Right lobe of liver (tissue), 6 donors: Measurements from ENCODE around the gene MS4A7. TPM values are rescaled to one million over a fixed set of nuclear protein-coding genes. Genes with fewer than 3 reads are reported as not detected.
A peak's percentile ranks its signal among the peaks of the same experiment; 100 is the strongest.

Source experiments
- ATAC-seq, 4 donors: fragments of 200-7000 bp; cut with Tn5 transposase; one replicate each; pipeline ENCODE4 v1.9.1; 2020; ENCODE audit warnings: mild to moderate bottlenecking in 4 of 4, moderate library complexity in 4 of 4
- DNase-seq, 3 donors: peaks; one replicate each; pipeline ENCODE4 v3.0.0-alpha.2; 2020
- H3K27ac ChIP-seq, 3 donors: fragments of 200-600 bp; one replicate each; pipeline ENCODE4 v1.8.0; 2022
- H3K27me3 ChIP-seq, 2 donors: fragments of 200-600 bp; one replicate each; pipeline ENCODE4 v1.8.0; 2022
- H3K36me3 ChIP-seq, 4 donors: fragments of 200-600 bp; sonication (generic) in 1 of 4; one replicate each; pipeline versions ENCODE4 v1.5.1 to v1.8.0; 2017 to 2022; ENCODE audit warnings: control low read depth in 1 of 4
- H3K4me1 ChIP-seq, 4 donors: fragments of 200-600 bp; sonication (generic) in 1 of 4; one replicate each; pipeline versions ENCODE4 v1.5.1 to v1.8.0; 2017 to 2022; ENCODE audit warnings: control low read depth in 1 of 4
- H3K4me3 ChIP-seq, 3 donors: fragments of 200-600 bp; one replicate each; pipeline ENCODE4 v1.8.0; 2022
- H3K9me3 ChIP-seq, 4 donors: fragments of 200-600 bp; sonication (generic) in 1 of 4; one replicate each; pipeline versions ENCODE4 v1.5.1 to v1.8.0; 2017 to 2022; ENCODE audit warnings: control low read depth in 1 of 4
- POLR2A ChIP-seq: fragments of 450-650 bp; IDR thresholded peaks from one replicate; pipeline ENCODE4 v1.6.1; 2017; ENCODE audit warnings: antibody characterized with exemption, mild to moderate bottlenecking
- WGBS: methylation state at CpG from one replicate; pipeline ENCODE4 v1.1.6; 2018; ENCODE audit warnings: low coverage, low lambda C conversion rate; ENCODE audit not compliant: insufficient coverage; ENCODE audit errors: missing lambda C conversion rate; 5-methylcytosine and 5-hydroxymethylcytosine counted together
- intact Hi-C, 2 donors: fragments of 100-400 bp; cut with DNase I; formaldehyde crosslinking; loops; one replicate each; pipeline versions ENCODE4 v1.11.2 to v1.14.1; 2022
- total RNA-seq, 6 experiments: library from RNA; depleted of rRNA in 2 of 6; stranded (reverse); fragments of >200 nt in 2 of 6; fragmentation: NEBNext Ultra II Directional in 3 of 6; extraction: Animal tissue kit (Norgen Biotek cat#: 25700) in 3 of 6; gene quantifications; one replicate each; pipeline versions ENCODE4 v1.1.0 to v1.2.4, GENCODE V29; 2016 to 2023
- TF ChIP-seq, protein P1 (sequence below), 4 donors: fragments of 200-600 bp in 3 of 4; fragments of 450-650 bp in 1 of 4; IDR thresholded peaks; one replicate each; pipeline versions ENCODE4 v1.5.1 to v1.8.0; 2016 to 2022; ENCODE audit warnings: antibody characterized with exemption in 4 of 4, mild to moderate bottlenecking in 2 of 4
- donor health status: DM: no; HTN: yes; CAD: no.
- donor health status: DM: no; HTN: no; CAD: no.
- donor health status: DM: no; HTN: no; CAD: no.
- donor health status: DM: no; HTN: yes; CAD: no.
- donor health status: DM: no; HTN: yes; CAD: no.

The MS4A7 gene
- total RNA-seq, 6 experiments from 2014 or later = 10.9 to 47.8 (median 21.7) TPM

GRCh38 chr11:60371854-60372253 lies 6.5 kb upstream of the MS4A7 start:
- Histone ChIP-seq H3K4me1 (no peaks in the 10 kb centered on the region), H3K36me3 (no peaks in the 10 kb centered on the region), H3K27ac (peak overlapping the region in 1 of 3 donors; percentile 33), H3K9me3 (no peaks in the 10 kb centered on the region), H3K4me3 (no peak overlapping the region), H3K27me3 (no peaks in the 10 kb centered on the region)
- intact Hi-C loops = no loop called here
- no peak for DNase-seq
- ATAC-seq = no peak
- TF ChIP-seq POLR2A = no peak
- TF ChIP-seq, protein P1, sequence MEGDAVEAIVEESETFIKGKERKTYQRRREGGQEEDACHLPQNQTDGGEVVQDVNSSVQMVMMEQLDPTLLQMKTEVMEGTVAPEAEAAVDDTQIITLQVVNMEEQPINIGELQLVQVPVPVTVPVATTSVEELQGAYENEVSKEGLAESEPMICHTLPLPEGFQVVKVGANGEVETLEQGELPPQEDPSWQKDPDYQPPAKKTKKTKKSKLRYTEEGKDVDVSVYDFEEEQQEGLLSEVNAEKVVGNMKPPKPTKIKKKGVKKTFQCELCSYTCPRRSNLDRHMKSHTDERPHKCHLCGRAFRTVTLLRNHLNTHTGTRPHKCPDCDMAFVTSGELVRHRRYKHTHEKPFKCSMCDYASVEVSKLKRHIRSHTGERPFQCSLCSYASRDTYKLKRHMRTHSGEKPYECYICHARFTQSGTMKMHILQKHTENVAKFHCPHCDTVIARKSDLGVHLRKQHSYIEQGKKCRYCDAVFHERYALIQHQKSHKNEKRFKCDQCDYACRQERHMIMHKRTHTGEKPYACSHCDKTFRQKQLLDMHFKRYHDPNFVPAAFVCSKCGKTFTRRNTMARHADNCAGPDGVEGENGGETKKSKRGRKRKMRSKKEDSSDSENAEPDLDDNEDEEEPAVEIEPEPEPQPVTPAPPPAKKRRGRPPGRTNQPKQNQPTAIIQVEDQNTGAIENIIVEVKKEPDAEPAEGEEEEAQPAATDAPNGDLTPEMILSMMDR (IDR thresholded peaks at IDR 0.05) = no peak
- WGBS = 27% methylated on average over 1 of the region's 1 CpG

GRCh38 chr11:60372767-60373166 lies 5.6 kb upstream of the MS4A7 start:
- H3K4me1 ChIP-seq = no peaks in the 10 kb centered on the region

DNA sequence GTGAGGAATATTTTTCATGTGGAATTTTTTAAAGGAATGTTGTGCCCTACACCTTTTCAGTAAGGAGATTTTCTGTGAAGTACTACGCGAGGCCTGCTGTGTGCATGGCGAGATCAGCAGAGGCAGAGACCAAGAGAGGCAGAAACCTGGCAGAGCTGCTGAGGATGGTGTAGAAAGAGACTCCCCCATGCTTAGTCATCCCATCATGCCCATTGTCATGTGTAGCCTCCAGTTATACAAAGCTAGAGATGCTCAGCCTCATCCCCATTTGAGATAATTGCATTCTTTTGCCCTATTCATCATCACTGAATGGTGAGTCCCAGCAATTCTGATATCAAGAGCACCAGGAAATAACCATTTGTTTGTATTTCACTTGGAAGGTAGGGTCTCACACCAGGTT lies 3.0 kb upstream of the MS4A7 start:
- no peaks in the 10 kb centered on the region for H3K4me1 ChIP-seq
- intact Hi-C loops = no loop called here
- DNase-seq (no peak), ATAC-seq (no peak)
- H3K27me3 ChIP-seq = no peaks in the 10 kb centered on the region
- no peak for TF ChIP-seq POLR2A
- TF ChIP-seq, protein P1 (IDR thresholded peaks at IDR 0.05) = no peak
- no peaks in the 10 kb centered on the region for H3K36me3 ChIP-seq
- no peak overlapping the region for H3K4me3 ChIP-seq
- 72% methylated on average over 3 of the region's 3 CpGs for WGBS
- H3K9me3 ChIP-seq = no peaks in the 10 kb centered on the region
- no peak overlapping the region for H3K27ac ChIP-seq

More at GRCh38 chr11:60372767-60373166, 5.6 kb upstream of the MS4A7 start:
- Histone ChIP-seq H3K36me3 (no peaks in the 10 kb centered on the region), H3K27me3 (no peaks in the 10 kb centered on the region), H3K9me3 (no peaks in the 10 kb centered on the region), H3K27ac (no peak overlapping the region), H3K4me3 (no peak overlapping the region)
- TF ChIP-seq POLR2A = no peak
- TF ChIP-seq, protein P1 (IDR thresholded peaks at IDR 0.05) = no peak
- WGBS = 46% methylated on average over 3 of the region's 3 CpGs
- DNase-seq (no peak), ATAC-seq (peak in 1 of 4 donors; percentile 6)
- intact Hi-C loops = no loop called here

DNA sequence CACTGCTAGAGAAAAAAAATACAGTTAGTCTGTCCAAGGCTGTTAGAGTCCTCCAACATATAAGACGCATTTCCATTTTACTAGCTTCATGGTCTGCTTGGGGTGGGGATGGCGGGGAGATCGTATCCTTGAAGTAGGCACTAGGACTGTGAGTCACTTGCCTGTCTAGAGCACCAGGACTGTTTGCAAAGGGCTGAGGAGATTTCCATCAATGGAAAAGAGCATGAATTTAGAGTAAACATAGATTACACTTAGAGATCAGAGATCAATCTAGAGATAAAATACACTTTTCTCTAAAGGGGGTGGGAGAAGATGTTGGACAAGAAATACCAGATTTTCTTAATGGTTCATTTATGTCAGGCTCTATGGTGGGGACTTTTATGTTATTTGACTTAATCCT lies 1.7 kb upstream of the MS4A7 start:
- DNase-seq (no peak), ATAC-seq (no peak)
- no peaks in the 10 kb centered on the region for H3K27me3 ChIP-seq
- no peaks in the 10 kb centered on the region for H3K9me3 ChIP-seq
- no peaks in the 10 kb centered on the region for H3K4me1 ChIP-seq
- intact Hi-C loops = no loop called here
- no peak overlapping the region for H3K4me3 ChIP-seq
- no peak overlapping the region for H3K27ac ChIP-seq
- H3K36me3 ChIP-seq = no peaks in the 10 kb centered on the region
- WGBS = 66% methylated on average over 3 of the region's 3 CpGs
- no peak for TF ChIP-seq POLR2A
- TF ChIP-seq, protein P1 (IDR thresholded peaks at IDR 0.05) = no peak
